Activated CD4-positive, alpha-beta T cell treated with anti-CD3 and anti-CD28 coated beads, Interleukin-2, amount 50 U/mL, for 16 hours (primary cell): Measurements from ENCODE around the gene BSN.

Source experiments
- DNase-seq: peaks from one replicate; pipeline ENCODE4 v3.0.0-alpha.2; 2020

The BSN gene

GRCh38 chr3:49634736-49635135 is 80.5 kb downstream of the BSN start:
- DNase-seq, result no peak

- peak; percentile 22 for DNase-seq
Observed at GRCh38 chr3:49636883-49637609, 82.8 kb downstream of the BSN start.

- no peak for DNase-seq
Observed at GRCh38 chr3:49638445-49638844, 84.2 kb downstream of the BSN start.

GRCh38 chr3:49639551-49639950 is 85.3 kb downstream of the BSN start:
- DNase-seq, result no peak

- no peak for DNase-seq
Observed at GRCh38 chr3:49641292-49641691, 87.0 kb downstream of the BSN start.

- DNase-seq, result no peak
Observed at GRCh38 chr3:49641921-49642707, 87.8 kb downstream of the BSN start.

- DNase-seq, result no peak
Observed at GRCh38 chr3:49642708-49643145, 88.5 kb downstream of the BSN start.

GRCh38 chr3:49644684-49645083 is 90.4 kb downstream of the BSN start:
- DNase-seq, result no peak

GRCh38 chr3:49646236-49646635 is 92.0 kb downstream of the BSN start:
- DNase-seq, result no peak

- DNase-seq, result no peak
Observed at GRCh38 chr3:49647741-49648140, 93.5 kb downstream of the BSN start.

- no peak for DNase-seq
Observed at GRCh38 chr3:49648354-49649019, 94.2 kb downstream of the BSN start.

GRCh38 chr3:49649576-49649975 is 95.3 kb downstream of the BSN start:
- DNase-seq, result no peak

GRCh38 chr3:49650177-49650576 is 95.9 kb downstream of the BSN start:
- no peak for DNase-seq

- DNase-seq, result no peak
Observed at GRCh38 chr3:49650637-49651036, 96.4 kb downstream of the BSN start.

- no peak for DNase-seq
Observed at GRCh38 chr3:49652218-49652902, 98.1 kb downstream of the BSN start.

- no peak for DNase-seq
Observed at GRCh38 chr3:49652903-49653415, 98.7 kb downstream of the BSN start.

GRCh38 chr3:49653621-49654020 is 99.3 kb downstream of the BSN start:
- no peak for DNase-seq

GRCh38 chr3:49654176-49654825 is 100.0 kb downstream of the BSN start:
- no peak for DNase-seq

- DNase-seq, result no peak
Observed at GRCh38 chr3:49654955-49655556, 100.8 kb downstream of the BSN start.

- no peak for DNase-seq
Observed at GRCh38 chr3:49655731-49656285, 101.5 kb downstream of the BSN start.

GRCh38 chr3:49656541-49657112 is 102.3 kb downstream of the BSN start:
- no peak for DNase-seq
